Vagina (tissue), 2 donors: ENCODE measurements around the gene OTP.

Experiments used
- POLR2A ChIP-seq, 2 donors: fragments of 450-650 bp; IDR thresholded peaks; one replicate each; pipeline ENCODE4 v1.6.1; 2017; ENCODE audit warnings: antibody characterized with exemption in 2 of 2, mild to moderate bottlenecking in 2 of 2, moderate library complexity in 2 of 2
- TF ChIP-seq, protein P1 (sequence below), 3 experiments: fragments of 450-650 bp in 2 of 3; fragments of 200-600 bp in 1 of 3; sonication (generic) in 1 of 3; IDR thresholded peaks; one replicate each; pipeline ENCODE4 v1.5.1; 2017 to 2019; ENCODE audit warnings: antibody characterized with exemption in 3 of 3, mild to moderate bottlenecking in 2 of 3, moderate library complexity in 2 of 3

DNA sequence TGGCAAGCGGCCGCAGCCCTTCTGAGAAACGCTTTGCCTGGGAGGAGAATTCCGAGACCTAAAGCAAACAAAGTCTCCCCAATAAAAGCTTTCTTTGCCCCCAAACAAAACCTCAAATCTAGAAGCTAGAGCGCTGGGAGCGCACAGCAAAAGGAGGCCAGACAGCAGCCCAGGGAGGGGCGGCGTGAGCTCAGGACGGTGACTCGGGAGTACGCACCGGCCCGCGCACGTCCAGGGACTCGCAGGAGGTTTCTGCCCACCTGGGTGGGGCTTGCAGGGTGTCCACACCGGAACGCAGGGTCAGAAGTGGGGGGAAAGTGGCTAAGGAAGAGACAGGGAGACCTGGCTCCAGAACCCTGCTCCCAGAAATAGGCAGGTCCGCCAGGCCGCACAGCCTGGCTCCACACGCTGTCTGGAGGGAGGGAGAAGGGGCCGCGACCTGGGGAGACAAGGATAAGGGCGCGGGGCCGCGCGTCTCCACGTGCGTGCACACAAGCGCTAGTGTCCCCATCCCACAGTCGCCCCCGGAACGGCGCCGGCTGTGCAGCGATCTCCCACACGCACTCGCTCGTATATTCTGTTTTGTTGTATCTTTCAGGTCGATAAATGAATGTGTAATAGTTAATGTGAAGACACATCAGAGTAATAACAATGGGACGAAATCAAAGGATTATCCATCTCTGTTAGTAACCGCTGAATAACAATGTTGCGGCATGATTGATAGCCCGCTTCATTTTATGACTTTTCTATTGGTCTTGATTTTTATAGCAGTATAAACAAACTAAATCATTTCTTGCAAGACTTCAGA, 2.3 kb upstream of the OTP start:
- TF ChIP-seq, protein P1, sequence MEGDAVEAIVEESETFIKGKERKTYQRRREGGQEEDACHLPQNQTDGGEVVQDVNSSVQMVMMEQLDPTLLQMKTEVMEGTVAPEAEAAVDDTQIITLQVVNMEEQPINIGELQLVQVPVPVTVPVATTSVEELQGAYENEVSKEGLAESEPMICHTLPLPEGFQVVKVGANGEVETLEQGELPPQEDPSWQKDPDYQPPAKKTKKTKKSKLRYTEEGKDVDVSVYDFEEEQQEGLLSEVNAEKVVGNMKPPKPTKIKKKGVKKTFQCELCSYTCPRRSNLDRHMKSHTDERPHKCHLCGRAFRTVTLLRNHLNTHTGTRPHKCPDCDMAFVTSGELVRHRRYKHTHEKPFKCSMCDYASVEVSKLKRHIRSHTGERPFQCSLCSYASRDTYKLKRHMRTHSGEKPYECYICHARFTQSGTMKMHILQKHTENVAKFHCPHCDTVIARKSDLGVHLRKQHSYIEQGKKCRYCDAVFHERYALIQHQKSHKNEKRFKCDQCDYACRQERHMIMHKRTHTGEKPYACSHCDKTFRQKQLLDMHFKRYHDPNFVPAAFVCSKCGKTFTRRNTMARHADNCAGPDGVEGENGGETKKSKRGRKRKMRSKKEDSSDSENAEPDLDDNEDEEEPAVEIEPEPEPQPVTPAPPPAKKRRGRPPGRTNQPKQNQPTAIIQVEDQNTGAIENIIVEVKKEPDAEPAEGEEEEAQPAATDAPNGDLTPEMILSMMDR (IDR thresholded peaks at IDR 0.05) = no peak
- TF ChIP-seq POLR2A (IDR thresholded peaks at IDR 0.05) = no peak
